Mucosa of descending colon (tissue), 3 donors: ENCODE data around the gene POU5F1. TPM values are rescaled to one million over a fixed set of nuclear protein-coding genes. Genes with fewer than 3 reads are reported as not detected.
"Not testable (repeated sequence)": the region's sequence is repeated elsewhere in the genome, so short reads cannot be mapped to it uniquely, and the experiment has no call there.

ENCODE experiments used
- ATAC-seq: fragments of 200-7000 bp; cut with Tn5 transposase; one replicate; pipeline ENCODE4 v1.9.1; 2020; ENCODE audit warnings: mild to moderate bottlenecking, moderate library complexity
- DNase-seq, 3 donors: peaks; one replicate each; pipeline ENCODE4 v3.0.0-alpha.2; 2020
- H3K36me3 ChIP-seq: fragments of 200-600 bp; one replicate; pipeline ENCODE4 v1.8.0; 2021; ENCODE audit warnings: low read depth, mild to moderate bottlenecking
- H3K4me1 ChIP-seq: fragments of 200-600 bp; one replicate; pipeline ENCODE4 v1.8.0; 2021; ENCODE audit warnings: low read depth, mild to moderate bottlenecking
- H3K4me3 ChIP-seq: fragments of 200-600 bp; one replicate; pipeline ENCODE4 v1.8.0; 2021; ENCODE audit warnings: mild to moderate bottlenecking
- H3K9me3 ChIP-seq: fragments of 200-600 bp; one replicate; pipeline ENCODE4 v1.8.0; 2021; ENCODE audit warnings: mild to moderate bottlenecking
- intact Hi-C, 2 donors: fragments of 100-400 bp; cut with DNase I in 1 of 2; cut with micrococcal nuclease in 1 of 2; formaldehyde crosslinking; loops; one replicate each; pipeline versions ENCODE4 v1.11.0 to v1.11.1; 2022; cut with DNase I, micrococcal nuclease
- total RNA-seq, 3 donors: library from RNA; stranded (reverse); fragmentation: NEBNext Ultra II Directional in 2 of 3; extraction: Animal tissue kit (Norgen Biotek cat#: 25700) in 2 of 3; gene quantifications; one replicate each; pipeline versions ENCODE4 v1.2.1 to v1.2.4, GENCODE V29; 2021 to 2023
- TF ChIP-seq, protein P1 (sequence below): fragments of 200-600 bp; IDR thresholded peaks from one replicate; pipeline ENCODE4 v1.8.0; 2022; ENCODE audit warnings: antibody characterized with exemption, mild to moderate bottlenecking
- donor health status: DM: no; HTN: no; CAD: no; lungs with moderate emphysema.
- donor health status: DM: no; HTN: no; CAD: no.
- donor health status: DM: no; HTN: yes; CAD: no.

POU5F1 gene
- total RNA-seq, 3 donors from 2014 or later: 2.1 to 5.8 (median 3.4) TPM

DNA sequence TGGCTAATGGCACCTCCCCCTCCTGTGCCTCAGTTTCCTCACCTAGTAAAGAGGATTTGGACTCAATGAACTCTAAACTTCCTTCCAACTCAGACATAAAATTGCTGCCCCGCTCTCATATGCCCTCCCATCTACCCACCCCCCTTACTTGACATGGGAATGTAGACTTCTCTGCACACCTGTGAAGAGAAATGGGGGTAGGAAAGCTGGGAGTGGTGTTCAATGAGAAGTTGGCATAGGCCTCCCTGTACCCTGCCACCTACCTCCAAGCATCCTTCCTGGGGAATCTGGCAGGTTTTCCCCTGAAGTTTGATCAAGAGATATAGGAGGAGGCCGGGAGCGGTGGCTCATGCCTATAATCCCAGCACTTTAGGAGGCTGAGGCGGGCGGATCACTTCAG lies 3.9 kb upstream of the POU5F1 start:
- intact Hi-C loops: no loop called here
- no peak for ATAC-seq
- peaks cover 11% of the 10 kb centered on the region for H3K4me1 ChIP-seq

DNA sequence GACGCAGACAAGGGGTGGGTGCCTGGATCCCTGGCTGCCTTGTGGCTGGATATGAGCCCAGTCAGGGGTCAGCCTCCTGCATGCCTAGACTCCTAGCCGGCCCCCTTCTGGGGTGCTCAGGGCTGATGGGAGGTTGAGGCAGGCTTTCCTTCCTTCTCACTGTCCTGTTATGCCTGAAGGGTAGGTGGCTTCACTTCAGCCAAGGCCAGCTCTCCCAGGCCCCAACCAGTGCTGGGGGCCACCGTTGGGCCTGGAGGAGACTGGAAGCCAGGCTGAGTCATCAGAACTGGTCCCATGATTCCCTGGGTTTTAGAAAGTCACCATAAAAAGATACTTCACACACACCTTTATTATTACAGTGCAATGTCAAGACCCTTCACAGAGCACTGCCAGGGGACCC lies 2.9 kb upstream of the POU5F1 start:
- H3K9me3 ChIP-seq: no peaks in the 10 kb centered on the region
- ATAC-seq (no peak), DNase-seq (no peak)
- no peak overlapping the region for H3K4me3 ChIP-seq
- H3K36me3 ChIP-seq: no peaks in the 10 kb centered on the region
- peaks cover 2% of the 10 kb centered on the region for H3K4me1 ChIP-seq
- TF ChIP-seq, protein P1, sequence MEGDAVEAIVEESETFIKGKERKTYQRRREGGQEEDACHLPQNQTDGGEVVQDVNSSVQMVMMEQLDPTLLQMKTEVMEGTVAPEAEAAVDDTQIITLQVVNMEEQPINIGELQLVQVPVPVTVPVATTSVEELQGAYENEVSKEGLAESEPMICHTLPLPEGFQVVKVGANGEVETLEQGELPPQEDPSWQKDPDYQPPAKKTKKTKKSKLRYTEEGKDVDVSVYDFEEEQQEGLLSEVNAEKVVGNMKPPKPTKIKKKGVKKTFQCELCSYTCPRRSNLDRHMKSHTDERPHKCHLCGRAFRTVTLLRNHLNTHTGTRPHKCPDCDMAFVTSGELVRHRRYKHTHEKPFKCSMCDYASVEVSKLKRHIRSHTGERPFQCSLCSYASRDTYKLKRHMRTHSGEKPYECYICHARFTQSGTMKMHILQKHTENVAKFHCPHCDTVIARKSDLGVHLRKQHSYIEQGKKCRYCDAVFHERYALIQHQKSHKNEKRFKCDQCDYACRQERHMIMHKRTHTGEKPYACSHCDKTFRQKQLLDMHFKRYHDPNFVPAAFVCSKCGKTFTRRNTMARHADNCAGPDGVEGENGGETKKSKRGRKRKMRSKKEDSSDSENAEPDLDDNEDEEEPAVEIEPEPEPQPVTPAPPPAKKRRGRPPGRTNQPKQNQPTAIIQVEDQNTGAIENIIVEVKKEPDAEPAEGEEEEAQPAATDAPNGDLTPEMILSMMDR: no peak
- intact Hi-C loops: no loop called here

More for the DNA sequence above, 3.9 kb upstream of the POU5F1 start:
- DNase-seq: no peak
- H3K9me3 ChIP-seq: no peaks in the 10 kb centered on the region
- TF ChIP-seq, protein P1: no peak
- H3K36me3 ChIP-seq: no peaks in the 10 kb centered on the region
- no peak overlapping the region for H3K4me3 ChIP-seq

DNA sequence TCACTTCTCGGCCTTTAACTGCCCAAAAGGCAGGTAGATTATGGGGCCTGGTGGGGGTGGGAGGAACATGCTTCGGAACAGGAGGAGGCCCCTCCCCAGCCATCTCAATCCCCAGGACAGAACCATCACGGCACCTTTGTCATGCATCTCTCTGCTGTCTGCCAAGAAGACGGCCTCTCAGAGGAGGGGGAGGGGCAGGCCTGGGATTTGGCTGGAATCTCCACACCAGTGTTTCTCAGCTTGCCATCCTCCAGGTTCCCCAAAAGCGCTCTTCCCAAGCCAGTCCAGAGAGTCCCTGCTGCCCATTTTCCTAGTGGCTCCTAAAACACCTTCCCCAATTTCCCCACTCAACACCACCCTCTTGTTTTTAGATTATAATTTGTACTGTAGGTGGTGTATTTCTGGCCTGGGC lies 2.5 kb upstream of the POU5F1 start:
- H3K4me1 ChIP-seq: no peaks in the 10 kb centered on the region
- DNase-seq (no peak), ATAC-seq (no peak)
- TF ChIP-seq, protein P1: no peak
- no peaks in the 10 kb centered on the region for H3K36me3 ChIP-seq
- H3K4me3 ChIP-seq: no peak overlapping the region
- intact Hi-C loops: no loop called here
- no peaks in the 10 kb centered on the region for H3K9me3 ChIP-seq

DNA sequence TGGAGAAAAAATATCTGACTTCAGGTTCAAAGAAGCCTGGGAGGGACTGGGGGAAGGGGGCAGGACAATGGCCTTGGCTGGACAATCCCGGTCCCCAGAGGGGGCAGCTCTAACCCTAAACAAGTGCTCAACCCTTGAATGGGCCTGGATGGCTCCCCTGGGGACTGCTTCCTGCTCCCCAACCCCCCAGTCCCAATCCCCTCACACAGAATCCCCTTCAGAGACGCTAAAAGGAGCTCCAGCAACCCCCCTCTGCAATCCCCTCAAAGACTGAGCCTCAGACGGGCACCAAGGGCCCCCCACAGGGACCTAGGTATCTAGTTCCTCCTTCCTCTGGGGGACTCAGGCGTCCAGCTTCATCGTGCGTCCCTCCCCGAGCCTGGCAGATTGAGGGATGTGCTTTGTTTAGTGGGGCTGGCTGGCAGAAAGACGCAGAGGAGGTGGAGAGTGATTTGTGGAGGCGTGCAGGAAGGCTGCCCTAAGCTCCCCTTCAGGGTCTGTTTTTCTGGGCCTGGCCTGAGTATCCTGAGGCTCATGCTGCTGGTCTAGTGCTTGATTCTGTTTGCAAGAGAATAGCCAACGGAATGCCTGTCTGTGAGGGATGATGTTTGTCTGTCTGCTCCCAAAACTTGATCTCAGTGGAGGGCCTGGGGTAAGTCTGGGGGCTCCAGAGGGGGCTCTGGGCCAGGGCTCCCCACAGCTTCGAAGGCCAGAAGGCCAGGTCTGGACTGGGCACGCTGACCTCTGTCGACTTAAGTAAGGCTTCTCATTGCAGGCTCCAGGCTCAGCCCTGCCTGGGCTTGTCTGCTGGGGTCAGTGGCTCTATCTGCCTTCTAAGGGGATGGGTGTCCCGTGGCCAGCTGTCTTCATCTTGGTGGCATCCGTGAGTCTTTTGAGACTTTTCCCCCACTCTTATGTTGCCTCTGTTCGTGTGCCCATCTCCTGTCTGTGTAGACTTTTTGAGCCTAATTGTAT lies 1.7 kb upstream of the POU5F1 start:
- TF ChIP-seq, protein P1: no peak
- Histone ChIP-seq H3K9me3 (no peaks in the 10 kb centered on the region), H3K4me3 (no peak overlapping the region), H3K36me3 (no peaks in the 10 kb centered on the region), H3K4me1 (no peaks in the 10 kb centered on the region)
- no peak for DNase-seq
- peak; percentile 4 for ATAC-seq
- intact Hi-C loops: no loop called here

DNA sequence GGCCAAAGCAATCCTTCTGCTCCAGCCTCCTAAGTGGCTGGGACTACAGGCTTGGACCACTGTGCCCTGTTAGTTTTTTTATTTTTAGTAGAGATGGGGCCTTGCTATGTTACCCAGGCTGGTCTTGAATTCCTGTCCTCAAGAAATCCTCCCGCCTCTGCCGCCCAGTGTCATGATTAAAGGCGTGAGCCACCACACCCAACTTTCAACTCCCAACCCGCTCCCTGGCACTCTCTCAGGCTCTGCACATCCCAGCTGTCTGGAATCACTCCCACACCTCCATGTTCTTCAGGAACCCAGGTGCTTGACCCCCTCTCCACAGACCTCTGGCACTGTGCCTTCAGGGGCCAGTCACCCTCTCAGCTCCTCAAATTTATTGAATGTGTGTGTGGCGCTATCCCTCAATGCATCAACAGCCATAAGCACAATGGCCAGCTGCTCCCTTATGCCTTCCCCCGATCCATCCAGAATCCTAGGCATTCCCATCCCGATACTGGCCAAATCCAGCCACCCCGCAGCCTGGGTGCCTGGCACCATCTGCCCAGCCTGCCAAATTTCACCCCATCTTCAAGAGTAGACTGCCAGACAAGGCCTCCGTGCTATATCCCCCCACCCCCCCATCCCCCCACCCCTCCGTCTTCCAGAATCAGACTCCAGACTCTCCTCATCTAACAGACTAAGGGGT lies 647 bp upstream of the POU5F1 start:
- Histone ChIP-seq H3K36me3 (no peaks in the 10 kb centered on the region), H3K4me3 (no peak overlapping the region), H3K4me1 (no peaks in the 10 kb centered on the region), H3K9me3 (no peaks in the 10 kb centered on the region)
- DNase-seq (no peak), ATAC-seq (peak; percentile 28)
- intact Hi-C loops: no loop called here
- TF ChIP-seq, protein P1: no peak

DNA sequence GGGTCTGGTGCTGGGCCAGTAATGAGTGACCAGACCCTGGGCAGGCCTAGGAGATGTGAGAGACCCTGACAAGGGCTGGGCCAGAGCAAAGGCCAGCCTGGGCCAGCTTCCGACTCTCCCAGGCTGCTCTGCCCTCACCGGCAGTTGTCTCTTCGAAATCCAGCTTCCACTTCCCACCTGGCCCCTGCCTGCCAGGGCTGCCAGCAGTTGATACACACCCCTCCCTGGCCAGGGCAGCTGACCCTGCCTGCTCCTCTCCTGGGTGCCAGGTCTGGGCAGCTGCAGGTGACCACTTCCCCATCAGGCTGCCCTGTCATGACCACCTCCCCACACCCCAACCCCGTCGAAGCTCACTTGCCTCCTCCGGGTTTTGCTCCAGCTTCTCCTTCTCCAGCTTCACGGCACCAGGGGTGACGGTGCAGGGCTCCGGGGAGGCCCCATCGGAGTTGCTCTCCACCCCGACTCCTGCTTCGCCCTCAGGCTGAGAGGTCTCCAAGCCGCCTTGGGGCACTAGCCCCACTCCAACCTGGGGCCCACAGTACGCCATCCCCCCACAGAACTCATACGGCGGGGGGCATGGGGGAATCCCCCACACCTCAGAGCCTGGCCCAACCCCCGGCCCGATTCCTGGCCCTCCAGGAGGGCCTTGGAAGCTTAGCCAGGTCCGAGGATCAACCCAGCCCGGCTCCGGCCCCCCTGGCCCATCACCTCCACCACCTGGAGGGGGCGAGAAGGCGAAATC lies 453 bp downstream of the POU5F1 start:
- H3K36me3 ChIP-seq, DNase-seq, ATAC-seq, H3K4me1 ChIP-seq, H3K9me3 ChIP-seq, H3K4me3 ChIP-seq, intact Hi-C loops: not testable (repeated sequence)
